ENCODE measurements around the gene RPTOR. TPM values are rescaled to one million over a fixed set of nuclear protein-coding genes. Genes with fewer than 3 reads are reported as not detected.

RPTOR gene
- total RNA-seq, 1 experiment from 2014 or later = 66.7 TPM

- BruUV-seq (replicated peaks) = no TSS peak
- no peaks in the 10 kb centered on the region for H3K4me1 ChIP-seq
- no peak overlapping the region for H3K4me3 Mint-ChIP-seq (ENCODE audit: unreplicated experiment)
- intact Hi-C loops (cut with micrococcal nuclease; ENCODE audit: unreplicated experiment) = no loop called here
- CTCF ChIA-PET = no interaction called here
- no peak for DNase-seq
- no peaks in the 10 kb centered on the region for H3K9me3 Mint-ChIP-seq (ENCODE audit: unreplicated experiment)
- peaks cover 15% of the 10 kb centered on the region for H3K36me3 Mint-ChIP-seq (ENCODE audit: insufficient read depth, unreplicated experiment)
- no peaks in the 10 kb centered on the region for H3K27me3 Mint-ChIP-seq (ENCODE audit: insufficient read depth, unreplicated experiment)
- H3K9me3 ChIP-seq = no peaks in the 10 kb centered on the region
- H3K27me3 ChIP-seq (replicated peaks; ENCODE audit: control insufficient read depth, insufficient read depth, low read length) = no peaks in the 10 kb centered on the region
- TF ChIP-seq, protein P1, sequence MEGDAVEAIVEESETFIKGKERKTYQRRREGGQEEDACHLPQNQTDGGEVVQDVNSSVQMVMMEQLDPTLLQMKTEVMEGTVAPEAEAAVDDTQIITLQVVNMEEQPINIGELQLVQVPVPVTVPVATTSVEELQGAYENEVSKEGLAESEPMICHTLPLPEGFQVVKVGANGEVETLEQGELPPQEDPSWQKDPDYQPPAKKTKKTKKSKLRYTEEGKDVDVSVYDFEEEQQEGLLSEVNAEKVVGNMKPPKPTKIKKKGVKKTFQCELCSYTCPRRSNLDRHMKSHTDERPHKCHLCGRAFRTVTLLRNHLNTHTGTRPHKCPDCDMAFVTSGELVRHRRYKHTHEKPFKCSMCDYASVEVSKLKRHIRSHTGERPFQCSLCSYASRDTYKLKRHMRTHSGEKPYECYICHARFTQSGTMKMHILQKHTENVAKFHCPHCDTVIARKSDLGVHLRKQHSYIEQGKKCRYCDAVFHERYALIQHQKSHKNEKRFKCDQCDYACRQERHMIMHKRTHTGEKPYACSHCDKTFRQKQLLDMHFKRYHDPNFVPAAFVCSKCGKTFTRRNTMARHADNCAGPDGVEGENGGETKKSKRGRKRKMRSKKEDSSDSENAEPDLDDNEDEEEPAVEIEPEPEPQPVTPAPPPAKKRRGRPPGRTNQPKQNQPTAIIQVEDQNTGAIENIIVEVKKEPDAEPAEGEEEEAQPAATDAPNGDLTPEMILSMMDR (IDR thresholded peaks at IDR 0.05; ENCODE audit: insufficient read depth in 1 of 2, low read depth in 1 of 2, low read length in 1 of 2, severe bottlenecking in 1 of 2, unreplicated experiment in 1 of 2) = no peak
- no peak overlapping the region for H3K4me3 ChIP-seq (ENCODE audit: low read depth, low read length)
- no peaks in the 10 kb centered on the region for H3K36me3 ChIP-seq (ENCODE audit: control insufficient read depth, insufficient read depth, low read length)
- POLR2A ChIA-PET = no interaction called here
- no peak overlapping the region for H3K27ac Mint-ChIP-seq (ENCODE audit: unreplicated experiment)
- H3K4me1 Mint-ChIP-seq (ENCODE audit: low read depth, unreplicated experiment) = peaks cover 15% of the 10 kb centered on the region
Observed at GRCh38 chr17:80582165-80582564, 37.5 kb downstream of the RPTOR start.

GRCh38 chr17:80584176-80584905 lies 39.7 kb downstream of the RPTOR start:
- peaks cover 9% of the 10 kb centered on the region for H3K36me3 Mint-ChIP-seq (ENCODE audit: insufficient read depth, unreplicated experiment)
- H3K27me3 Mint-ChIP-seq (ENCODE audit: insufficient read depth, unreplicated experiment) = no peaks in the 10 kb centered on the region
- H3K4me3 ChIP-seq (ENCODE audit: low read depth, low read length) = no peak overlapping the region
- H3K9me3 Mint-ChIP-seq (ENCODE audit: unreplicated experiment) = no peaks in the 10 kb centered on the region
- POLR2A ChIA-PET = interaction anchor here (0.5 kb wide), 1 partner anchor 130 kb away, joined by 3 read pairs; no protein-coding TSS in a partner anchor
- no peaks in the 10 kb centered on the region for H3K27me3 ChIP-seq (replicated peaks; ENCODE audit: control insufficient read depth, insufficient read depth, low read length)
- DNase-seq = no peak
- H3K4me3 Mint-ChIP-seq (ENCODE audit: unreplicated experiment) = no peak overlapping the region
- no peaks in the 10 kb centered on the region for H3K4me1 ChIP-seq
- no peaks in the 10 kb centered on the region for H3K4me1 Mint-ChIP-seq (ENCODE audit: low read depth, unreplicated experiment)
- intact Hi-C loops (cut with micrococcal nuclease; ENCODE audit: unreplicated experiment) = no loop called here
- H3K36me3 ChIP-seq (ENCODE audit: control insufficient read depth, insufficient read depth, low read length) = no peaks in the 10 kb centered on the region
- no peak overlapping the region for H3K27ac Mint-ChIP-seq (ENCODE audit: unreplicated experiment)
- no TSS peak for BruUV-seq (replicated peaks)
- no peaks in the 10 kb centered on the region for H3K9me3 ChIP-seq
- CTCF ChIA-PET = interaction anchor here (1.1 to 1.9 kb wide), 3 partner anchors 15 to 157 kb away, joined by 3 to 4 read pairs (median 4); no protein-coding TSS in a partner anchor
- TF ChIP-seq, protein P1 (IDR thresholded peaks at IDR 0.05; ENCODE audit: insufficient read depth in 1 of 2, low read depth in 1 of 2, low read length in 1 of 2, severe bottlenecking in 1 of 2, unreplicated experiment in 1 of 2) = no peak

- no peaks in the 10 kb centered on the region for H3K36me3 ChIP-seq (ENCODE audit: control insufficient read depth, insufficient read depth, low read length)
- ChIA-PET POLR2A (no interaction called here), CTCF (interaction anchor here (0.5 to 1.9 kb wide), 2 partner anchors 21 to 63 kb away, joined by 3 to 4 read pairs; no protein-coding TSS in a partner anchor)
- peaks cover 9% of the 10 kb centered on the region for H3K36me3 Mint-ChIP-seq (ENCODE audit: insufficient read depth, unreplicated experiment)
- TF ChIP-seq, protein P1 (IDR thresholded peaks at IDR 0.05; ENCODE audit: insufficient read depth in 1 of 2, low read depth in 1 of 2, low read length in 1 of 2, severe bottlenecking in 1 of 2, unreplicated experiment in 1 of 2) = no peak
- no peaks in the 10 kb centered on the region for H3K9me3 ChIP-seq
- H3K27ac Mint-ChIP-seq (ENCODE audit: unreplicated experiment) = no peak overlapping the region
- H3K4me3 Mint-ChIP-seq (ENCODE audit: unreplicated experiment) = no peak overlapping the region
- intact Hi-C loops (cut with micrococcal nuclease; ENCODE audit: unreplicated experiment) = no loop called here
- peaks cover 3% of the 10 kb centered on the region for H3K4me1 Mint-ChIP-seq (ENCODE audit: low read depth, unreplicated experiment)
- H3K27me3 ChIP-seq (replicated peaks; ENCODE audit: control insufficient read depth, insufficient read depth, low read length) = no peaks in the 10 kb centered on the region
- DNase-seq = no peak
- no peak overlapping the region for H3K4me3 ChIP-seq (ENCODE audit: low read depth, low read length)
- no peaks in the 10 kb centered on the region for H3K9me3 Mint-ChIP-seq (ENCODE audit: unreplicated experiment)
- H3K4me1 ChIP-seq = no peaks in the 10 kb centered on the region
- H3K27me3 Mint-ChIP-seq (ENCODE audit: insufficient read depth, unreplicated experiment) = no peaks in the 10 kb centered on the region
- no TSS peak for BruUV-seq (replicated peaks)
Observed at GRCh38 chr17:80585890-80586845, 41.5 kb downstream of the RPTOR start.
